ENCODE measurements around the gene SSC4D.

- no peak for TF ChIP-seq EZH2phosphoT487 (IDR thresholded peaks at IDR 0.05; ENCODE audit: insufficient read depth, low read depth)
- TF ChIP-seq EZH2 (IDR thresholded peaks at IDR 0.05; ENCODE audit: insufficient read depth, poor library complexity, severe bottlenecking): no peak
Observed at GRCh38 chr7:76400248-76400647, 9.2 kb downstream of the SSC4D start.
